Mucosa of stomach (tissue), 1 donor: ENCODE results near the gene TMEM244.
"Not testable (repeated sequence)": the region's sequence is repeated elsewhere in the genome, so short reads cannot be mapped to it uniquely, and the experiment has no call there.

ENCODE experiments used
- H3K27me3 ChIP-seq: one replicate; pipeline ENCODE4 v1.7.0; 2013; ENCODE audit warnings: mild to moderate bottlenecking, low read length; ENCODE audit not compliant: control insufficient read depth, insufficient read depth
- H3K36me3 ChIP-seq: one replicate; pipeline ENCODE4 v1.7.0; 2013; ENCODE audit warnings: low read length; ENCODE audit not compliant: control insufficient read depth, insufficient read depth
- H3K4me1 ChIP-seq: one replicate; pipeline ENCODE4 v1.7.0; 2013; ENCODE audit warnings: mild to moderate bottlenecking, low read length; ENCODE audit not compliant: control insufficient read depth, insufficient read depth
- H3K4me3 ChIP-seq: one replicate; pipeline ENCODE4 v1.7.0; 2013; ENCODE audit warnings: low read length
- H3K9ac ChIP-seq: one replicate; pipeline ENCODE4 v1.7.0; 2013; ENCODE audit warnings: mild to moderate bottlenecking, low read length, moderate library complexity
- H3K9me3 ChIP-seq: one replicate; pipeline ENCODE4 v1.7.0; 2013; ENCODE audit warnings: mild to moderate bottlenecking, low read length, moderate library complexity; ENCODE audit not compliant: control insufficient read depth
- donor health status: Pancreatic carcinoma.

TMEM244 gene

GRCh38 chr6:129889580-129889979 lies 28.5 kb upstream of the TMEM244 start:
- H3K36me3 ChIP-seq: no peaks in the 10 kb centered on the region
- H3K4me3 ChIP-seq: no peak overlapping the region
- no peaks in the 10 kb centered on the region for H3K27me3 ChIP-seq
- no peak overlapping the region for H3K9ac ChIP-seq
- no peaks in the 10 kb centered on the region for H3K4me1 ChIP-seq
- H3K9me3 ChIP-seq: no peaks in the 10 kb centered on the region

GRCh38 chr6:129886401-129887155 lies 25.5 kb upstream of the TMEM244 start:
- Histone ChIP-seq H3K9ac (no peak overlapping the region), H3K4me3 (no peak overlapping the region), H3K36me3 (no peaks in the 10 kb centered on the region), H3K9me3 (no peaks in the 10 kb centered on the region), H3K27me3 (no peaks in the 10 kb centered on the region), H3K4me1 (no peaks in the 10 kb centered on the region)

GRCh38 chr6:129884211-129884610 lies 23.1 kb upstream of the TMEM244 start:
- no peak overlapping the region for H3K4me3 ChIP-seq
- H3K36me3 ChIP-seq: no peaks in the 10 kb centered on the region
- no peaks in the 10 kb centered on the region for H3K27me3 ChIP-seq
- no peaks in the 10 kb centered on the region for H3K4me1 ChIP-seq
- no peaks in the 10 kb centered on the region for H3K9me3 ChIP-seq
- no peak overlapping the region for H3K9ac ChIP-seq

GRCh38 chr6:129882510-129883023 lies 21.5 kb upstream of the TMEM244 start:
- H3K36me3 ChIP-seq: no peaks in the 10 kb centered on the region
- H3K27me3 ChIP-seq: no peaks in the 10 kb centered on the region
- no peaks in the 10 kb centered on the region for H3K9me3 ChIP-seq
- no peak overlapping the region for H3K4me3 ChIP-seq
- no peak overlapping the region for H3K9ac ChIP-seq
- no peaks in the 10 kb centered on the region for H3K4me1 ChIP-seq

GRCh38 chr6:129877894-129878293 lies 16.8 kb upstream of the TMEM244 start:
- H3K36me3 ChIP-seq, H3K9me3 ChIP-seq, H3K4me3 ChIP-seq, H3K27me3 ChIP-seq, H3K4me1 ChIP-seq, H3K9ac ChIP-seq: not testable (repeated sequence)

- no peak overlapping the region for H3K4me3 ChIP-seq
These were observed 14.8 kb upstream of the TMEM244 start for GRCh38 chr6:129875610-129876520.

GRCh38 chr6:129874837-129875236 lies 13.7 kb upstream of the TMEM244 start:
- Histone ChIP-seq H3K4me1 (no peaks in the 10 kb centered on the region), H3K4me3 (no peak overlapping the region), H3K36me3 (no peaks in the 10 kb centered on the region), H3K27me3 (no peaks in the 10 kb centered on the region), H3K9ac (no peak overlapping the region), H3K9me3 (no peaks in the 10 kb centered on the region)

More at GRCh38 chr6:129875610-129876520, 14.8 kb upstream of the TMEM244 start:
- Histone ChIP-seq H3K4me1 (no peaks in the 10 kb centered on the region), H3K36me3 (no peaks in the 10 kb centered on the region), H3K9me3 (no peaks in the 10 kb centered on the region), H3K27me3 (no peaks in the 10 kb centered on the region), H3K9ac (no peak overlapping the region)

GRCh38 chr6:129872586-129872985 lies 11.5 kb upstream of the TMEM244 start:
- no peak overlapping the region for H3K4me3 ChIP-seq
- no peaks in the 10 kb centered on the region for H3K36me3 ChIP-seq
- H3K9ac ChIP-seq: no peak overlapping the region
- H3K4me1 ChIP-seq: no peaks in the 10 kb centered on the region
- no peaks in the 10 kb centered on the region for H3K9me3 ChIP-seq
- H3K27me3 ChIP-seq: no peaks in the 10 kb centered on the region

GRCh38 chr6:129871221-129871620 lies 10.1 kb upstream of the TMEM244 start:
- no peak overlapping the region for H3K9ac ChIP-seq
- no peaks in the 10 kb centered on the region for H3K4me1 ChIP-seq
- no peaks in the 10 kb centered on the region for H3K9me3 ChIP-seq
- no peaks in the 10 kb centered on the region for H3K27me3 ChIP-seq
- H3K36me3 ChIP-seq: no peaks in the 10 kb centered on the region
- H3K4me3 ChIP-seq: no peak overlapping the region

- H3K27me3 ChIP-seq: no peaks in the 10 kb centered on the region
- H3K9me3 ChIP-seq: no peaks in the 10 kb centered on the region
- H3K36me3 ChIP-seq: no peaks in the 10 kb centered on the region
- no peak overlapping the region for H3K4me3 ChIP-seq
- H3K9ac ChIP-seq: no peak overlapping the region
- no peaks in the 10 kb centered on the region for H3K4me1 ChIP-seq
These were observed 6.3 kb upstream of the TMEM244 start for GRCh38 chr6:129867403-129867802.

GRCh38 chr6:129866688-129867087 lies 5.6 kb upstream of the TMEM244 start:
- Histone ChIP-seq H3K27me3 (no peaks in the 10 kb centered on the region), H3K9me3 (no peaks in the 10 kb centered on the region), H3K4me3 (no peak overlapping the region), H3K36me3 (no peaks in the 10 kb centered on the region), H3K4me1 (no peaks in the 10 kb centered on the region), H3K9ac (no peak overlapping the region)

GRCh38 chr6:129866256-129866655 lies 5.1 kb upstream of the TMEM244 start:
- Histone ChIP-seq H3K27me3 (no peaks in the 10 kb centered on the region), H3K9me3 (no peaks in the 10 kb centered on the region), H3K9ac (no peak overlapping the region), H3K36me3 (no peaks in the 10 kb centered on the region), H3K4me1 (no peaks in the 10 kb centered on the region), H3K4me3 (no peak overlapping the region)
